ENCODE data around the gene DOCK4. TPM values are rescaled to one million over a fixed set of nuclear protein-coding genes. Genes with fewer than 3 reads are reported as not detected.

Gene DOCK4
- total and polyA plus RNA-seq, 2 of the 8 experiments (the other 6 are each of a cell fraction or from before 2014, with no cell fraction given) = 5.1 to 23.6 TPM

- TF ChIP-seq CHD7 (IDR thresholded peaks at IDR 0.05; ENCODE audit: insufficient replicate concordance, low read length) (no peak), RBBP5 (IDR thresholded peaks at IDR 0.05; ENCODE audit: borderline replicate concordance, low read depth, low read length) (no peak), SIRT6 (IDR thresholded peaks at IDR 0.05; ENCODE audit: low read length) (no peak), JUND (IDR thresholded peaks at IDR 0.05; ENCODE audit: low read length) (no peak), RXRA (IDR thresholded peaks at IDR 0.05; ENCODE audit: insufficient read depth, low read depth, low read length) (no peak), SIX5 (IDR thresholded peaks at IDR 0.05; ENCODE audit: low read depth, low read length) (no peak)
Observed at GRCh38 chr7:111955616-111956015, 250.6 kb downstream of the DOCK4 start (continued).

Data from H1 (cell line).